ENCODE measurements around the gene RASGRP3. TPM values are rescaled to one million over a fixed set of nuclear protein-coding genes. Genes with fewer than 3 reads are reported as not detected.

RASGRP3 gene
- total and polyA plus RNA-seq, 2 of the 13 experiments (the other 11 are each of a cell fraction or from before 2014, with no cell fraction given), result 0.01 TPM; not detected in 1

- H3K27me3 ChIP-seq (ENCODE audit: control insufficient read depth in 1 of 2, insufficient read depth in 2 of 2, low read length in 2 of 2), result no peaks in the 10 kb centered on the region; a peak in 1 of 5 replicates
- H2AFZ ChIP-seq (ENCODE audit: low read length), result no peak overlapping the region
- intact Hi-C loops (cut with micrococcal nuclease; ENCODE audit: unreplicated experiment) (no loop called here), in situ Hi-C loops (cut with HindIII; ENCODE audit: extremely low pct_ligation_motif_present, low pct_unique_long_range_greater_than_20kb) (no loop called here)
- no peak overlapping the region for H3K4me3 ChIP-seq (replicated peaks in 1 of 3; ENCODE audit: insufficient read depth in 1 of 3, low read depth in 2 of 3, low read length in 3 of 3)
- H3K4me1 ChIP-seq (ENCODE audit: insufficient read depth, low read length), result no peaks in the 10 kb centered on the region
- FAIRE-seq (no peak), DNase-seq (ENCODE audit: low spot score) (no peak), ATAC-seq (no peak)
- H3K27ac ChIP-seq (ENCODE audit: extremely low read length, insufficient read depth, low read length), result no peak overlapping the region
- H3K9me3 ChIP-seq (ENCODE audit: low read length), result no peaks in the 10 kb centered on the region
- H3K9ac ChIP-seq (ENCODE audit: insufficient read depth, low read depth, low read length), result no peak overlapping the region
- ChIA-PET CTCF (ENCODE audit: low intra/inter-chr PET ratio, low total read pairs) (no interaction called here), POLR2A (no interaction called here)
- no TSS peak for BruUV-seq (replicated peaks)
- no peaks in the 10 kb centered on the region for H3K79me2 ChIP-seq (ENCODE audit: insufficient read depth, low read length)
- no peaks in the 10 kb centered on the region for H4K20me1 ChIP-seq (ENCODE audit: insufficient read depth, low read length)
- 5% methylated on average over 2 of the region's 2 CpGs for WGBS (ENCODE audit: low lambda C conversion rate)
- H3K36me3 ChIP-seq (replicated peaks in 1 of 2; ENCODE audit: control insufficient read depth in 1 of 2, insufficient read depth in 2 of 2, low read length in 2 of 2), result no peaks in the 10 kb centered on the region
- H3K4me2 ChIP-seq (ENCODE audit: low read depth, low read length), result no peak overlapping the region
- TF ChIP-seq ZNF34 (CRISPR knock-in tag; IDR thresholded peaks at IDR 0.05; ENCODE audit: borderline replicate concordance) (no peak), FOSL1 (CRISPR knock-in tag; IDR thresholded peaks at IDR 0.05; ENCODE audit: borderline replicate concordance) (no peak), ZNF337 (CRISPR knock-in tag; IDR thresholded peaks at IDR 0.05; ENCODE audit: borderline replicate concordance, low read depth) (no peak), REXO4 (CRISPR knock-in tag; IDR thresholded peaks at IDR 0.05; ENCODE audit: borderline replicate concordance) (no peak), ZNF430 (CRISPR knock-in tag; IDR thresholded peaks at IDR 0.05) (no peak), CEBPB (IDR thresholded peaks at IDR 0.05; ENCODE audit: borderline replicate concordance, low read depth, low read length) (no peak), ZNF234 (CRISPR knock-in tag; conservative IDR thresholded peaks at IDR 0.05) (no peak), ZNF713 (CRISPR knock-in tag; IDR thresholded peaks at IDR 0.05) (no peak), ZNF260 (CRISPR knock-in tag; IDR thresholded peaks at IDR 0.05; ENCODE audit: borderline replicate concordance, low read depth) (no peak), PAWR (CRISPR knock-in tag; IDR thresholded peaks at IDR 0.05; ENCODE audit: borderline replicate concordance) (no peak), TFAP4 (IDR thresholded peaks at IDR 0.05; ENCODE audit: borderline replicate concordance, low read depth) (no peak), ZNF646 (CRISPR knock-in tag; IDR thresholded peaks at IDR 0.05) (no peak)
- TF ChIP-seq, protein P1, sequence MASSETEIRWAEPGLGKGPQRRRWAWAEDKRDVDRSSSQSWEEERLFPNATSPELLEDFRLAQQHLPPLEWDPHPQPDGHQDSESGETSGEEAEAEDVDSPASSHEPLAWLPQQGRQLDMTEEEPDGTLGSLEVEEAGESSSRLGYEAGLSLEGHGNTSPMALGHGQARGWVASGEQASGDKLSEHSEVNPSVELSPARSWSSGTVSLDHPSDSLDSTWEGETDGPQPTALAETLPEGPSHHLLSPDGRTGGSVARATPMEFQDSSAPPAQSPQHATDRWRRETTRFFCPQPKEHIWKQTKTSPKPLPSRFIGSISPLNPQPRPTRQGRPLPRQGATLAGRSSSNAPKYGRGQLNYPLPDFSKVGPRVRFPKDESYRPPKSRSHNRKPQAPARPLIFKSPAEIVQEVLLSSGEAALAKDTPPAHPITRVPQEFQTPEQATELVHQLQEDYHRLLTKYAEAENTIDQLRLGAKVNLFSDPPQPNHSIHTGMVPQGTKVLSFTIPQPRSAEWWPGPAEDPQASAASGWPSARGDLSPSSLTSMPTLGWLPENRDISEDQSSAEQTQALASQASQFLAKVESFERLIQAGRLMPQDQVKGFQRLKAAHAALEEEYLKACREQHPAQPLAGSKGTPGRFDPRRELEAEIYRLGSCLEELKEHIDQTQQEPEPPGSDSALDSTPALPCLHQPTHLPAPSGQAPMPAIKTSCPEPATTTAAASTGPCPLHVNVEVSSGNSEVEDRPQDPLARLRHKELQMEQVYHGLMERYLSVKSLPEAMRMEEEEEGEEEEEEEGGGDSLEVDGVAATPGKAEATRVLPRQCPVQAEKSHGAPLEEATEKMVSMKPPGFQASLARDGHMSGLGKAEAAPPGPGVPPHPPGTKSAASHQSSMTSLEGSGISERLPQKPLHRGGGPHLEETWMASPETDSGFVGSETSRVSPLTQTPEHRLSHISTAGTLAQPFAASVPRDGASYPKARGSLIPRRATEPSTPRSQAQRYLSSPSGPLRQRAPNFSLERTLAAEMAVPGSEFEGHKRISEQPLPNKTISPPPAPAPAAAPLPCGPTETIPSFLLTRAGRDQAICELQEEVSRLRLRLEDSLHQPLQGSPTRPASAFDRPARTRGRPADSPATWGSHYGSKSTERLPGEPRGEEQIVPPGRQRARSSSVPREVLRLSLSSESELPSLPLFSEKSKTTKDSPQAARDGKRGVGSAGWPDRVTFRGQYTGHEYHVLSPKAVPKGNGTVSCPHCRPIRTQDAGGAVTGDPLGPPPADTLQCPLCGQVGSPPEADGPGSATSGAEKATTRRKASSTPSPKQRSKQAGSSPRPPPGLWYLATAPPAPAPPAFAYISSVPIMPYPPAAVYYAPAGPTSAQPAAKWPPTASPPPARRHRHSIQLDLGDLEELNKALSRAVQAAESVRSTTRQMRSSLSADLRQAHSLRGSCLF (CRISPR knock-in tag; IDR thresholded peaks at IDR 0.05; ENCODE audit: borderline replicate concordance), result no peak
These were observed 49.7 kb downstream of the RASGRP3 start for GRCh38 chr2:33526132-33526531.
